Lower leg skin (tissue), 3 donors: ENCODE data around the gene GPR6.

Experiments used
- CTCF ChIP-seq, 3 donors: fragments of 450-650 bp; IDR thresholded peaks; one replicate each; pipeline ENCODE4 v1.5.1; 2016; ENCODE audit warnings: antibody characterized with exemption in 3 of 3, mild to moderate bottlenecking in 3 of 3, moderate library complexity in 2 of 3
- POLR2A ChIP-seq, 2 donors: fragments of 450-650 bp; IDR thresholded peaks; one replicate each; pipeline ENCODE4 v1.6.1; 2016 to 2017; ENCODE audit warnings: antibody characterized with exemption in 2 of 2, mild to moderate bottlenecking in 1 of 2, moderate library complexity in 1 of 2

- no peak for TF ChIP-seq CTCF (IDR thresholded peaks at IDR 0.05)
- TF ChIP-seq POLR2A (IDR thresholded peaks at IDR 0.05): no peak
Measured at GRCh38 chr6:109944448-109944847, 33.7 kb upstream of the GPR6 start.
